ENCODE results near the gene TTYH1. TPM values are rescaled to one million over a fixed set of nuclear protein-coding genes. Genes with fewer than 3 reads are reported as not detected.

TTYH1 gene
- total and polyA plus RNA-seq, 9 of the 15 experiments (the other 6 are each of a cell fraction or from before 2014, with no cell fraction given): 0.08 TPM; not detected in 8

DNA sequence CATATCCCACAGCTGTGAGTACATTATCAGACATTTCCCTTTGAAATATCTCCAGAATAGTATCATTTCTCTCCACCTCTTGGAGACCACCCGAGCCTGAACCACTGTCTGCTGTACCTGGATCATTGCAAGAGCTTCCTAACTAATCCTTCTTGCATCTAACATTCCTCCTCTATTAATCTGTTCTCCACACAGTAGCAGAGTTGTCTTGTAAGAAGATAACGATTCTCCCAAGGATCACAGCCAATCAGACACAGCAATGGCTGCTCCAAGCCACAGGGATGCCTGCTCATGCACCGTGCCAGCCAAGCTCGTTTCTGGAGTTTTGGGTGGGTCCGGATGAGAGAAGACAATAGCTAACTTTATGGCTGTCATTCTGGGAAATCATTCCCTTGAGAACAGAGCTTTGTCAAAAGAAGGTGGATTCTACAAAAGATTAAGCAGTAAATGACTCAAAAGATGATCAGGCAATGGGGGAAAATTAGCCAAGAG is 36.0 kb upstream of the TTYH1 start:
- POLR2A ChIA-PET: interaction anchor here (0.6 kb wide), 1 partner anchor 169 kb away, joined by 3 read pairs; no protein-coding TSS in a partner anchor
- CTCF ChIA-PET (ENCODE audit: low intra/inter-chr PET ratio): no interaction called here
- Histone ChIP-seq H3K4me1 (replicated peaks in 1 of 2; ENCODE audit: control insufficient read depth in 2 of 2, insufficient read depth in 2 of 2, low read length in 2 of 2) (no peaks in the 10 kb centered on the region), H3K9ac (ENCODE audit: insufficient read depth in 1 of 2, low read depth in 2 of 2, low read length in 2 of 2) (no peak overlapping the region), H3K9me3 (replicated peaks; ENCODE audit: control insufficient read depth, insufficient read depth, low read depth, low read length) (no peaks in the 10 kb centered on the region), H3K27ac (ENCODE audit: extremely low read depth, low read depth, low read length) (no peak overlapping the region), H3K36me3 (ENCODE audit: control insufficient read depth, insufficient read depth, low read length) (no peaks in the 10 kb centered on the region), H4K20me1 (replicated peaks; ENCODE audit: control insufficient read depth, insufficient read depth, low read length) (no peaks in the 10 kb centered on the region), H3K4me3 (no peak overlapping the region), H3K79me2 (ENCODE audit: control insufficient read depth, insufficient read depth, low read length) (no peaks in the 10 kb centered on the region), H3K4me2 (ENCODE audit: insufficient read depth, low read length) (no peak overlapping the region), H3K9me1 (ENCODE audit: control insufficient read depth, insufficient read depth, low read length) (no peaks in the 10 kb centered on the region), H2AFZ (ENCODE audit: low read depth, low read length) (no peak overlapping the region), H3K27me3 (ENCODE audit: control insufficient read depth in 2 of 2, insufficient read depth in 2 of 2, low read length in 2 of 2) (peaks cover 5 to 40% of the 10 kb centered on the region in 2 experiments; a peak in 4 of 5 replicates)
- BruUV-seq (replicated peaks): no TSS peak
- FAIRE-seq (no peak), ATAC-seq (no peak), DNase-seq (ENCODE audit: extremely low read depth in 1 of 4, low spot score in 3 of 4) (no peak)
- intact Hi-C loops (cut with micrococcal nuclease): no loop called here
- in situ Hi-C loops (cut with MboI): no loop called here
- 2% methylated on average over 5 of the region's 5 CpGs for WGBS (ENCODE audit: insufficient coverage, low coverage, missing lambda C conversion rate)
- no peak for TF ChIP-seq STAG1 (CRISPR knock-in tag; IDR thresholded peaks at IDR 0.05; ENCODE audit: borderline replicate concordance)
- no peak for TF ChIP-seq CHCHD3 (CRISPR knock-in tag; IDR thresholded peaks at IDR 0.05)
- TF ChIP-seq YY1 (IDR thresholded peaks at IDR 0.05; ENCODE audit: borderline replicate concordance in 1 of 3, control insufficient read depth in 1 of 3, extremely low read depth in 1 of 3, insufficient read depth in 3 of 3, insufficient read length in 1 of 3, insufficient replicate concordance in 2 of 3, low read depth in 1 of 3, low read length in 2 of 3): no peak
- TF ChIP-seq IFI16 (CRISPR knock-in tag; IDR thresholded peaks at IDR 0.05): no peak
- no peak for TF ChIP-seq ZNF217 (CRISPR knock-in tag; IDR thresholded peaks at IDR 0.05)
- no peak for TF ChIP-seq FUS (optimal IDR thresholded peaks at IDR 0.05; ENCODE audit: low read depth, low read length)
- TF ChIP-seq NFE2 (IDR thresholded peaks at IDR 0.05; ENCODE audit: low read depth): no peak
- TF ChIP-seq FOXP4 (CRISPR knock-in tag; IDR thresholded peaks at IDR 0.05; ENCODE audit: borderline replicate concordance): no peak
- TF ChIP-seq NFE2L1 (tag; IDR thresholded peaks at IDR 0.05; ENCODE audit: borderline replicate concordance, low read depth): no peak
- no peak for TF ChIP-seq HINFP (tag; conservative IDR thresholded peaks at IDR 0.05; ENCODE audit: low read depth)
- TF ChIP-seq HCFC1 (IDR thresholded peaks at IDR 0.05; ENCODE audit: low read depth, low read length): no peak
- TF ChIP-seq, protein P1, sequence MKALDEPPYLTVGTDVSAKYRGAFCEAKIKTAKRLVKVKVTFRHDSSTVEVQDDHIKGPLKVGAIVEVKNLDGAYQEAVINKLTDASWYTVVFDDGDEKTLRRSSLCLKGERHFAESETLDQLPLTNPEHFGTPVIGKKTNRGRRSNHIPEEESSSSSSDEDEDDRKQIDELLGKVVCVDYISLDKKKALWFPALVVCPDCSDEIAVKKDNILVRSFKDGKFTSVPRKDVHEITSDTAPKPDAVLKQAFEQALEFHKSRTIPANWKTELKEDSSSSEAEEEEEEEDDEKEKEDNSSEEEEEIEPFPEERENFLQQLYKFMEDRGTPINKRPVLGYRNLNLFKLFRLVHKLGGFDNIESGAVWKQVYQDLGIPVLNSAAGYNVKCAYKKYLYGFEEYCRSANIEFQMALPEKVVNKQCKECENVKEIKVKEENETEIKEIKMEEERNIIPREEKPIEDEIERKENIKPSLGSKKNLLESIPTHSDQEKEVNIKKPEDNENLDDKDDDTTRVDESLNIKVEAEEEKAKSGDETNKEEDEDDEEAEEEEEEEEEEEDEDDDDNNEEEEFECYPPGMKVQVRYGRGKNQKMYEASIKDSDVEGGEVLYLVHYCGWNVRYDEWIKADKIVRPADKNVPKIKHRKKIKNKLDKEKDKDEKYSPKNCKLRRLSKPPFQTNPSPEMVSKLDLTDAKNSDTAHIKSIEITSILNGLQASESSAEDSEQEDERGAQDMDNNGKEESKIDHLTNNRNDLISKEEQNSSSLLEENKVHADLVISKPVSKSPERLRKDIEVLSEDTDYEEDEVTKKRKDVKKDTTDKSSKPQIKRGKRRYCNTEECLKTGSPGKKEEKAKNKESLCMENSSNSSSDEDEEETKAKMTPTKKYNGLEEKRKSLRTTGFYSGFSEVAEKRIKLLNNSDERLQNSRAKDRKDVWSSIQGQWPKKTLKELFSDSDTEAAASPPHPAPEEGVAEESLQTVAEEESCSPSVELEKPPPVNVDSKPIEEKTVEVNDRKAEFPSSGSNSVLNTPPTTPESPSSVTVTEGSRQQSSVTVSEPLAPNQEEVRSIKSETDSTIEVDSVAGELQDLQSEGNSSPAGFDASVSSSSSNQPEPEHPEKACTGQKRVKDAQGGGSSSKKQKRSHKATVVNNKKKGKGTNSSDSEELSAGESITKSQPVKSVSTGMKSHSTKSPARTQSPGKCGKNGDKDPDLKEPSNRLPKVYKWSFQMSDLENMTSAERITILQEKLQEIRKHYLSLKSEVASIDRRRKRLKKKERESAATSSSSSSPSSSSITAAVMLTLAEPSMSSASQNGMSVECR (CRISPR knock-in tag; IDR thresholded peaks at IDR 0.05): no peak
- TF ChIP-seq ZNF79 (CRISPR knock-in tag; IDR thresholded peaks at IDR 0.05; ENCODE audit: low read depth): no peak
- TF ChIP-seq SRSF1 (IDR thresholded peaks at IDR 0.05; ENCODE audit: low read depth, low read length): no peak

Measured in K562 (cell line).